ENCODE measurements around the gene CCT5.
"Not testable (repeated sequence)": the region's sequence is repeated elsewhere in the genome, so short reads cannot be mapped to it uniquely, and the experiment has no call there.

CCT5 gene

GRCh38 chr5:10277773-10278630 is 27.9 kb downstream of the CCT5 start:
- no peak for DNase-seq (ENCODE audit: low read depth)

GRCh38 chr5:10278658-10279279 is 28.7 kb downstream of the CCT5 start:
- DNase-seq (ENCODE audit: low read depth), result no peak

- DNase-seq (ENCODE audit: low read depth), result no peak
Observed at GRCh38 chr5:10279328-10279727, 29.2 kb downstream of the CCT5 start.

- DNase-seq (ENCODE audit: low read depth), result no peak
Observed at GRCh38 chr5:10279925-10280720, 30.0 kb downstream of the CCT5 start.

GRCh38 chr5:10283927-10284635 is 34.0 kb downstream of the CCT5 start:
- peak; percentile 64 for DNase-seq (ENCODE audit: low read depth)

GRCh38 chr5:10285362-10285761 is 35.3 kb downstream of the CCT5 start:
- DNase-seq (ENCODE audit: low read depth), result not testable (repeated sequence)

GRCh38 chr5:10286162-10286861 is 36.2 kb downstream of the CCT5 start:
- DNase-seq (ENCODE audit: low read depth), result no peak

GRCh38 chr5:10286862-10287227 is 36.8 kb downstream of the CCT5 start:
- no peak for DNase-seq (ENCODE audit: low read depth)

GRCh38 chr5:10288592-10289219 is 38.6 kb downstream of the CCT5 start:
- no peak for DNase-seq (ENCODE audit: low read depth)

GRCh38 chr5:10289353-10289752 is 39.3 kb downstream of the CCT5 start:
- no peak for DNase-seq (ENCODE audit: low read depth)

GRCh38 chr5:10289991-10290390 is 39.9 kb downstream of the CCT5 start:
- no peak for DNase-seq (ENCODE audit: low read depth)

- no peak for DNase-seq (ENCODE audit: low read depth)
Observed at GRCh38 chr5:10290438-10290837, 40.4 kb downstream of the CCT5 start.

- DNase-seq (ENCODE audit: low read depth), result no peak
Observed at GRCh38 chr5:10291692-10292339, 41.7 kb downstream of the CCT5 start.

GRCh38 chr5:10293907-10294662 is 44.0 kb downstream of the CCT5 start:
- DNase-seq (ENCODE audit: low read depth), result no peak

- DNase-seq (ENCODE audit: low read depth), result no peak
Observed at GRCh38 chr5:10295619-10296326, 45.7 kb downstream of the CCT5 start.

GRCh38 chr5:10297646-10298204 is 47.6 kb downstream of the CCT5 start:
- no peak for DNase-seq (ENCODE audit: low read depth)

- no peak for DNase-seq (ENCODE audit: low read depth)
Observed at GRCh38 chr5:10300246-10300645, 50.2 kb downstream of the CCT5 start.

GRCh38 chr5:10301266-10301665 is 51.2 kb downstream of the CCT5 start:
- no peak for DNase-seq (ENCODE audit: low read depth)
